H1 (cell line): ENCODE results near the gene TMEM168.

Source experiments
- CHD7 ChIP-seq: fragments of 300-600 bp; sonication (generic); IDR thresholded peaks from 2 replicates; pipeline ENCODE4 v1.7.1; 2012; ENCODE audit warnings: low read length, moderate library complexity, mild to moderate bottlenecking, inconsistent platforms; ENCODE audit not compliant: insufficient replicate concordance
- CTCF ChIP-seq, 3 experiments: IDR thresholded peaks; 1 replicate in 2 of 3; 2 replicates in 1 of 3; pipeline versions ENCODE4 v1.5.1 to v1.6.1; 2011; ENCODE audit warnings: low read length in 3 of 3, mild to moderate bottlenecking in 3 of 3, inconsistent platforms in 2 of 3, low read depth in 1 of 3, moderate library complexity in 1 of 3; ENCODE audit not compliant: insufficient read depth in 1 of 3; ENCODE audit errors: control extremely low read depth in 1 of 3
- EP300 ChIP-seq, 2 experiments: IDR thresholded peaks; 1 replicate in 1 of 2; 2 replicates in 1 of 2; pipeline ENCODE4 v1.6.1; 2011 to 2012; ENCODE audit warnings: low read depth in 2 of 2, low read length in 2 of 2, mild to moderate bottlenecking in 2 of 2, borderline replicate concordance in 1 of 2, inconsistent platforms in 1 of 2, moderate library complexity in 1 of 2
- EZH2 ChIP-seq: fragments of 200-600 bp; sonication (generic); IDR thresholded peaks from 2 replicates; pipeline ENCODE4 v1.7.1; 2012; ENCODE audit warnings: low read depth, mild to moderate bottlenecking, moderate library complexity, low read length, inconsistent platforms; ENCODE audit not compliant: severe bottlenecking
- FOSL1 ChIP-seq: IDR thresholded peaks from 2 replicates; pipeline ENCODE4 v1.6.1; 2011; ENCODE audit warnings: mild to moderate bottlenecking, low read depth, low read length, moderate library complexity; ENCODE audit not compliant: insufficient read depth
- KDM5A ChIP-seq: fragments of 200-600 bp; IDR thresholded peaks from 2 replicates; pipeline ENCODE4 v1.7.1; 2012; ENCODE audit warnings: mild to moderate bottlenecking, low read length, inconsistent platforms, mixed read lengths
- MAX ChIP-seq: IDR thresholded peaks from 2 replicates; pipeline ENCODE4 v1.6.1; 2012; ENCODE audit warnings: inconsistent platforms

GRCh38 chr7:112763996-112764395, 26.2 kb downstream of the TMEM168 start:
- TF ChIP-seq CHD7 (no peak), EZH2 (no peak), CTCF (IDR thresholded peaks at IDR 0.05; ENCODE audit: control extremely low read depth in 1 of 3, insufficient read depth in 1 of 3, low read depth in 1 of 3, low read length in 3 of 3) (no peak), MAX (no peak), KDM5A (no peak), EP300 (IDR thresholded peaks at IDR 0.05; ENCODE audit: borderline replicate concordance in 1 of 2, low read depth in 2 of 2, low read length in 2 of 2) (no peak), FOSL1 (no peak)
